Liver (tissue), 3 donors: Measurements from ENCODE around the gene MAPK7.

Source experiments
- EGR1 ChIP-seq, 2 donors: IDR thresholded peaks; 2 replicates each; pipeline ENCODE4 v1.6.1; 2016 to 2018; ENCODE audit warnings: antibody characterized with exemption in 2 of 2, low read depth in 2 of 2
- FOXA1 ChIP-seq: IDR thresholded peaks from 2 replicates; pipeline ENCODE4 v1.6.1; 2016; ENCODE audit warnings: antibody characterized with exemption
- HNF4A ChIP-seq, 2 donors: conservative IDR thresholded peaks; 2 replicates each; pipeline ENCODE4 v1.6.1; 2016; ENCODE audit warnings: antibody characterized with exemption in 2 of 2, mild to moderate bottlenecking in 2 of 2
- HNF4G ChIP-seq: IDR thresholded peaks from 2 replicates; pipeline ENCODE4 v1.6.1; 2016; ENCODE audit warnings: antibody characterized with exemption
- JUND ChIP-seq, 2 donors: IDR thresholded peaks; 2 replicates each; pipeline ENCODE4 v1.6.1; 2016; ENCODE audit warnings: antibody characterized with exemption in 2 of 2
- REST ChIP-seq: IDR thresholded peaks from 2 replicates; pipeline ENCODE4 v1.6.1; 2016; ENCODE audit warnings: antibody characterized with exemption, mild to moderate bottlenecking
- TAF1 ChIP-seq: conservative IDR thresholded peaks from 2 replicates; pipeline ENCODE4 v1.6.1; 2016; ENCODE audit warnings: antibody characterized with exemption, mild to moderate bottlenecking
- YY1 ChIP-seq: IDR thresholded peaks from 2 replicates; pipeline ENCODE4 v1.6.1; 2016; ENCODE audit warnings: antibody characterized with exemption, mild to moderate bottlenecking
- TF ChIP-seq, protein P1 (sequence below): fragments of 150-350 bp; IDR thresholded peaks from 2 replicates; pipeline ENCODE4 v1.5.1; 2017; ENCODE audit warnings: improper control_type of control experiment, low read depth, low read length; ENCODE audit not compliant: missing input control
- TF ChIP-seq, protein P2 (sequence below): IDR thresholded peaks from 2 replicates; pipeline ENCODE4 v1.6.1; 2016; ENCODE audit warnings: antibody characterized with exemption
- donor health status: healthy.
- donor health status: healthy.

GRCh38 chr17:19391432-19391831 is 13.1 kb downstream of the MAPK7 start:
- TF ChIP-seq YY1 (no peak), HNF4G (no peak), EGR1 (IDR thresholded peaks at IDR 0.05; ENCODE audit: low read depth in 2 of 2) (no peak), HNF4A (conservative IDR thresholded peaks at IDR 0.05) (no peak), JUND (IDR thresholded peaks at IDR 0.05) (no peak), REST (no peak), FOXA1 (no peak), TAF1 (no peak)
- TF ChIP-seq, protein P1, sequence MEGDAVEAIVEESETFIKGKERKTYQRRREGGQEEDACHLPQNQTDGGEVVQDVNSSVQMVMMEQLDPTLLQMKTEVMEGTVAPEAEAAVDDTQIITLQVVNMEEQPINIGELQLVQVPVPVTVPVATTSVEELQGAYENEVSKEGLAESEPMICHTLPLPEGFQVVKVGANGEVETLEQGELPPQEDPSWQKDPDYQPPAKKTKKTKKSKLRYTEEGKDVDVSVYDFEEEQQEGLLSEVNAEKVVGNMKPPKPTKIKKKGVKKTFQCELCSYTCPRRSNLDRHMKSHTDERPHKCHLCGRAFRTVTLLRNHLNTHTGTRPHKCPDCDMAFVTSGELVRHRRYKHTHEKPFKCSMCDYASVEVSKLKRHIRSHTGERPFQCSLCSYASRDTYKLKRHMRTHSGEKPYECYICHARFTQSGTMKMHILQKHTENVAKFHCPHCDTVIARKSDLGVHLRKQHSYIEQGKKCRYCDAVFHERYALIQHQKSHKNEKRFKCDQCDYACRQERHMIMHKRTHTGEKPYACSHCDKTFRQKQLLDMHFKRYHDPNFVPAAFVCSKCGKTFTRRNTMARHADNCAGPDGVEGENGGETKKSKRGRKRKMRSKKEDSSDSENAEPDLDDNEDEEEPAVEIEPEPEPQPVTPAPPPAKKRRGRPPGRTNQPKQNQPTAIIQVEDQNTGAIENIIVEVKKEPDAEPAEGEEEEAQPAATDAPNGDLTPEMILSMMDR, result no peak
- TF ChIP-seq, protein P2, sequence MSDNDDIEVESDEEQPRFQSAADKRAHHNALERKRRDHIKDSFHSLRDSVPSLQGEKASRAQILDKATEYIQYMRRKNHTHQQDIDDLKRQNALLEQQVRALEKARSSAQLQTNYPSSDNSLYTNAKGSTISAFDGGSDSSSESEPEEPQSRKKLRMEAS, result no peak
